B cell (primary cell): Measurements from ENCODE around the gene ZNF692. TPM values are rescaled to one million over a fixed set of nuclear protein-coding genes. Genes with fewer than 3 reads are reported as not detected.

Source experiments
- ATAC-seq: fragments of 200-7000 bp; cut with Tn5 transposase; one replicate; pipeline ENCODE4 v1.10.0; 2021; ENCODE audit warnings: low read depth, mild to moderate bottlenecking, moderate number of reproducible peaks, moderate library complexity
- CTCF ChIA-PET: fragments of 350-600 bp; sonication (Branson Sonifier 250); formaldehyde crosslinking; loops from one replicate; lab custom pipeline; 2021; ENCODE audit warnings: antibody characterized with exemption, inconsistent platforms; lab: Charles Lee
- POLR2A ChIA-PET: fragments of 350-600 bp; sonication (Branson Sonifier 250); formaldehyde crosslinking; loops from one replicate; lab custom pipeline; 2021; ENCODE audit warnings: antibody characterized with exemption; lab: Charles Lee
- DNase-seq: peaks from one replicate; pipeline ENCODE4 v3.0.0; 2013
- H2AFZ ChIP-seq: 2 replicates; pipeline ENCODE4 v1.6.1; 2012; ENCODE audit warnings: mild to moderate bottlenecking, low read depth, low read length; ENCODE audit not compliant: insufficient read depth, poor library complexity, severe bottlenecking
- H3K27ac ChIP-seq, 2 donors: 1 replicate in 1 of 2; 2 replicates in 1 of 2; pipeline ENCODE4 v1.5.1; 2012 to 2013; ENCODE audit warnings: low read length in 2 of 2, mild to moderate bottlenecking in 2 of 2, moderate library complexity in 1 of 2
- H3K27me3 ChIP-seq, 4 experiments: fragments of 200-600 bp in 1 of 4; sonication (generic) in 1 of 4; replicated peaks in 1 of 4; 1 replicate in 2 of 4; 2 replicates in 2 of 4; pipeline versions ENCODE4 v1.6.1 to v1.7.0; 2013 to 2016; ENCODE audit warnings: low read length in 3 of 4, mild to moderate bottlenecking in 2 of 4, mixed read lengths in 1 of 4, moderate library complexity in 1 of 4; ENCODE audit not compliant: insufficient read depth in 4 of 4, control insufficient read depth in 3 of 4; ENCODE audit errors: control extremely low read depth in 1 of 4
- H3K36me3 ChIP-seq, 2 experiments: replicated peaks in 1 of 2; 1 replicate in 1 of 2; 2 replicates in 1 of 2; pipeline versions ENCODE4 v1.6.1 to v1.7.1; 2013; ENCODE audit warnings: low read length in 1 of 2; ENCODE audit not compliant: insufficient read depth in 2 of 2, control insufficient read depth in 1 of 2; ENCODE audit errors: control extremely low read depth in 1 of 2, extremely low read depth in 1 of 2
- H3K4me1 ChIP-seq, 2 donors: fragments of 200-600 bp in 1 of 2; sonication (generic) in 1 of 2; 1 replicate in 1 of 2; 2 replicates in 1 of 2; pipeline versions ENCODE4 v1.5.1 to v1.6.1; 2013 to 2017; ENCODE audit warnings: low read length in 2 of 2; ENCODE audit not compliant: control insufficient read depth in 2 of 2, insufficient read depth in 2 of 2
- H3K4me2 ChIP-seq: replicated peaks from 2 replicates; pipeline ENCODE3; 2012; ENCODE audit warnings: mild to moderate bottlenecking, low read depth, low read length; ENCODE audit not compliant: poor library complexity, severe bottlenecking
- H3K4me3 ChIP-seq, 5 experiments: fragments of 200-600 bp in 1 of 5; sonication (generic) in 1 of 5; 1 replicate in 3 of 5; 2 replicates in 2 of 5; pipeline versions ENCODE4 v1.5.1 to v1.7.0; 2011 to 2016; ENCODE audit warnings: low read length in 4 of 5, mild to moderate bottlenecking in 4 of 5, low read depth in 2 of 5, control low read depth in 1 of 5, moderate library complexity in 1 of 5; ENCODE audit not compliant: insufficient read depth in 1 of 5; ENCODE audit errors: control extremely low read depth in 1 of 5, extremely low read depth in 1 of 5
- H3K79me2 ChIP-seq: fragments of 200-600 bp; sonication (generic); one replicate; pipeline ENCODE4 v1.6.0; 2016; ENCODE audit warnings: low read length; ENCODE audit not compliant: control insufficient read depth, insufficient read depth
- H3K9ac ChIP-seq: fragments of 200-600 bp; sonication (generic); 2 replicates; pipeline ENCODE4 v1.6.1; 2017; ENCODE audit warnings: mild to moderate bottlenecking, low read length, moderate library complexity
- H3K9me3 ChIP-seq, 3 donors: one replicate each; pipeline versions ENCODE4 v1.6.1 to v1.7.1; 2013; ENCODE audit warnings: low read length in 2 of 3; ENCODE audit not compliant: control insufficient read depth in 2 of 3, insufficient read depth in 1 of 3; ENCODE audit errors: control extremely low read depth in 1 of 3
- H4K20me1 ChIP-seq: 2 replicates; pipeline ENCODE4 v1.6.0; 2012; ENCODE audit warnings: mild to moderate bottlenecking, low read length; ENCODE audit not compliant: insufficient read depth, control insufficient read depth, poor library complexity, severe bottlenecking
- H3K27ac Mint-ChIP-seq: one replicate; pipeline ENCODE4 v1.8.0; 2021; ENCODE audit warnings: mixed read lengths
- H3K27me3 Mint-ChIP-seq: one replicate; pipeline ENCODE4 v1.8.0; 2021; ENCODE audit warnings: mixed read lengths
- H3K4me1 Mint-ChIP-seq: one replicate; pipeline ENCODE4 v1.8.0; 2021; ENCODE audit warnings: mixed read lengths
- H3K4me3 Mint-ChIP-seq: one replicate; pipeline ENCODE4 v1.8.0; 2021; ENCODE audit warnings: mixed read lengths
- H3K9me3 Mint-ChIP-seq: one replicate; pipeline ENCODE4 v1.8.0; 2022; ENCODE audit warnings: mixed read lengths; ENCODE audit not compliant: insufficient read depth
- CTCF ChIP-seq: fragments of 200-600 bp; IDR thresholded peaks from one replicate; pipeline ENCODE4 v1.8.0; 2022; ENCODE audit warnings: antibody characterized with exemption, mild to moderate bottlenecking
- EZH2 ChIP-seq: IDR thresholded peaks from 2 replicates; pipeline ENCODE4 v1.6.1; 2012; ENCODE audit warnings: borderline replicate concordance, low read depth, mild to moderate bottlenecking, moderate library complexity, low read length; ENCODE audit not compliant: insufficient read depth, poor library complexity, severe bottlenecking
- WGBS: methylation state at CpG from one replicate; pipeline ENCODE4 v1.1.5; 2013; ENCODE audit warnings: missing lambda C conversion rate; ENCODE audit not compliant: insufficient coverage; 5-methylcytosine and 5-hydroxymethylcytosine counted together
- intact Hi-C: fragments of 100-400 bp; cut with micrococcal nuclease; formaldehyde crosslinking; loops from one replicate; pipeline ENCODE4 v1.10.0; 2022
- polyA plus RNA-seq: library from polyadenylated mRNA; depleted of rRNA; stranded (reverse); fragments of >200 nt; gene quantifications from 2 replicates; pipeline ENCODE4 v1.2.3, GENCODE V29; 2012
- total RNA-seq, 2 donors: library from RNA; stranded (reverse); fragments of 120-200 nt in 1 of 2; gene quantifications; 1 replicate in 1 of 2; 2 replicates in 1 of 2; pipeline versions ENCODE4 v1.2.3 to v1.2.4, GENCODE V29; 2013 to 2022

The ZNF692 gene
- total and polyA plus RNA-seq, 2 donors (not counting 1 experiment from before 2014, with no cell fraction given), result 56.9 to 157 TPM

GRCh38 chr1:248857749-248858095 is 1.2 kb downstream of the ZNF692 start:
- Histone ChIP-seq H3K9ac (peak overlapping the region; percentile 81), H3K4me3 (peak overlapping the region; percentile 51 to 85 (median 71)), H3K4me2 (peak overlapping the region; percentile 88), H3K27me3 (no peaks in the 10 kb centered on the region), H3K27ac (peak overlapping the region in 1 of 2 donors; percentile 91), H2AFZ (peak overlapping the region; percentile 74), H3K36me3 (peaks cover 0 to 6% of the 10 kb centered on the region in 2 experiments), H4K20me1 (no peaks in the 10 kb centered on the region), H3K79me2 (peaks cover 14% of the 10 kb centered on the region), H3K9me3 (no peaks in the 10 kb centered on the region), H3K4me1 (peaks cover 23 to 41% of the 10 kb centered on the region in 2 donors)
- WGBS, result 50% methylated on average over 4 of the region's 4 CpGs
- CTCF ChIA-PET, result interaction anchor here (0.7 to 5.1 kb wide), 9 partner anchors 11 to 68 kb away, joined by 3 to 64 read pairs (median 5); partner anchors contain the start of genes SH3BP5L and ZNF672
- Mint-ChIP-seq H3K27me3 (no peaks in the 10 kb centered on the region), H3K27ac (peak overlapping the region; percentile 98), H3K4me3 (peak overlapping the region; percentile 95), H3K9me3 (no peaks in the 10 kb centered on the region), H3K4me1 (peaks cover 54% of the 10 kb centered on the region)
- TF ChIP-seq CTCF (no peak), EZH2 (no peak)
- no peak for ATAC-seq
- intact Hi-C loops, result loop anchor here (1.0 kb wide), 1 partner anchor 18 kb away; no protein-coding TSS in a partner anchor
- POLR2A ChIA-PET, result interaction anchor here (1.7 to 2.8 kb wide), 5 partner anchors 15 to 65 kb away, joined by 10 to 88 read pairs (median 13); partner anchors contain the start of genes PGBD2, SH3BP5L and ZNF672
- no peak for DNase-seq

- peaks cover 25 to 42% of the 10 kb centered on the region in 2 donors for H3K4me1 ChIP-seq
- no peak overlapping the region for H2AFZ ChIP-seq
- H3K27me3 ChIP-seq, result no peaks in the 10 kb centered on the region
- intact Hi-C loops, result no loop called here
- H3K9ac ChIP-seq, result no peak overlapping the region
- peaks cover 4% of the 10 kb centered on the region for H4K20me1 ChIP-seq
- Mint-ChIP-seq H3K9me3 (no peaks in the 10 kb centered on the region), H3K27ac (peak overlapping the region; percentile 98), H3K4me3 (peak overlapping the region; percentile 95), H3K4me1 (peaks cover 49% of the 10 kb centered on the region), H3K27me3 (no peaks in the 10 kb centered on the region)
- peaks cover 14% of the 10 kb centered on the region for H3K79me2 ChIP-seq
- ChIA-PET POLR2A (no interaction called here), CTCF (interaction anchor here (2.4 to 5.1 kb wide), 2 partner anchors 14 to 18 kb away, joined by 36 to 64 read pairs; partner anchors contain the start of gene ZNF672)
- H3K27ac ChIP-seq, result no peak overlapping the region
- peak overlapping the region in 1 of 5 experiments; percentile 60 for H3K4me3 ChIP-seq
- DNase-seq (no peak), ATAC-seq (no peak)
- H3K4me2 ChIP-seq, result peak overlapping the region; percentile 88
- H3K36me3 ChIP-seq, result peaks cover 0 to 6% of the 10 kb centered on the region in 2 experiments
- WGBS, result no CpG with 5 or more reads among the region's 7 CpGs
- no peaks in the 10 kb centered on the region for H3K9me3 ChIP-seq
- TF ChIP-seq CTCF (no peak), EZH2 (no peak)
Measured at GRCh38 chr1:248857201-248857600, 1.7 kb downstream of the ZNF692 start.
